HG03442 (cell line): ENCODE results near the gene TTLL11.

Experiments used
- ATAC-seq: cut with Tn5 transposase; IDR thresholded peaks from one replicate; pipeline ENCODE4 v1.9.1; 2021; ENCODE audit warnings: mild to moderate bottlenecking, moderate library complexity; ENCODE audit not compliant: unreplicated experiment

The TTLL11 gene

GRCh38 chr9:121862371-121863332, 230.5 kb downstream of the TTLL11 start:
- ATAC-seq, result no peak

- ATAC-seq, result no peak
Measured at GRCh38 chr9:121861501-121862180, 231.5 kb downstream of the TTLL11 start.

- ATAC-seq, result no peak
Measured at GRCh38 chr9:121860744-121861143, 232.4 kb downstream of the TTLL11 start.

GRCh38 chr9:121860213-121860612, 232.9 kb downstream of the TTLL11 start:
- ATAC-seq, result no peak

GRCh38 chr9:121859646-121860045, 233.5 kb downstream of the TTLL11 start:
- no peak for ATAC-seq

GRCh38 chr9:121858788-121859187, 234.3 kb downstream of the TTLL11 start:
- no peak for ATAC-seq

- no peak for ATAC-seq
Measured at GRCh38 chr9:121857928-121858327, 235.2 kb downstream of the TTLL11 start.

GRCh38 chr9:121855476-121855875, 237.6 kb downstream of the TTLL11 start:
- ATAC-seq, result no peak

- no peak for ATAC-seq
Measured at GRCh38 chr9:121853617-121854395, 239.3 kb downstream of the TTLL11 start.

- no peak for ATAC-seq
Measured at GRCh38 chr9:121852651-121853616, 240.2 kb downstream of the TTLL11 start.

GRCh38 chr9:121852241-121852640, 240.9 kb downstream of the TTLL11 start:
- no peak for ATAC-seq

- no peak for ATAC-seq
Measured at GRCh38 chr9:121851641-121852091, 241.4 kb downstream of the TTLL11 start.

GRCh38 chr9:121850366-121850765, 242.7 kb downstream of the TTLL11 start:
- ATAC-seq, result no peak

GRCh38 chr9:121849554-121849953, 243.6 kb downstream of the TTLL11 start:
- no peak for ATAC-seq

- no peak for ATAC-seq
Measured at GRCh38 chr9:121844562-121844961, 248.5 kb downstream of the TTLL11 start.

GRCh38 chr9:121844098-121844497, 249.0 kb downstream of the TTLL11 start:
- ATAC-seq, result no peak

- ATAC-seq, result no peak
Measured at GRCh38 chr9:121842612-121842978, 250.5 kb downstream of the TTLL11 start.

GRCh38 chr9:121841771-121842611, 251.1 kb downstream of the TTLL11 start:
- no peak for ATAC-seq
